ENCODE data around the gene PNPLA7. TPM values are rescaled to one million over a fixed set of nuclear protein-coding genes. Genes with fewer than 3 reads are reported as not detected.

Gene PNPLA7
- total and polyA plus RNA-seq, 2 of the 13 experiments (the other 11 are each of a cell fraction or from before 2014, with no cell fraction given): 0.42 to 1.5 TPM

DNA sequence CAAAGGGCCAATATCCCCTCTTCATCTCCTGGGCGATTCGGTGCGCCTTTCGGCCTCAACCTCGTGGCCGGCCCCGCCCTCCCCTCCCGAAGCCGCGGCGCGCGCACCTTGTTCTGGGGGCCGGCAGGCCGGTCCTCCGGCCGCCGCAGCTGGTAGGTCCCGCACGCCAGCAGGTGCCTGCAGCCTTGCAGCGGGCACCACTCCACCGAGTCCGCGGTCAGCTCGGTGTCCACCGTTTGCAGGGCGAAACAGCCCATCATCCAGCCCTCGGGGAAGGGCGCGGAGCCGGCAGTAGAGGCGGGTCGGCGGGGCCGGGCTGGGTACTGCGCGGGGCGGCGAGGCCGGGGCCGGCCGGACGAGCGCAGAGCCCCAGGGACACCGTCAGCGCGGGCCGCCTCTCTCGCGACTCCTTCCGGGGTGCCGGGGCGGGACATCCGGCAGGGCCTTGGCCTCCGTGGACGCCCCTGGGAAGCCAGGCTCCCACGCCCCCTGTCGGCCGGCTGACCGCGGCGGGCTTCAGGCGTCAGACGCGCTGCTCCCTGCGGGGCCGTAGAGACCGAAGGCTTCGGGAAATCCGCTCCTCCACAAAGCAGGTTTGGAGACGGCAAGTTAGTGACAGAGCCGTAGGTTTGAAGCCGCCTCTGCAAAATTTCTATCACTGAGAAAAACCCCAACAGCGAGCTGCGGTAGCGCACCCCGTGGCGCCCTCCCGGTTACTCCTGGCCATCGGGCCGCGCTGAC lies 28.5 kb upstream of the PNPLA7 start, which contains the start of gene DPH7 (continued):
- TF ChIP-seq, protein P1, sequence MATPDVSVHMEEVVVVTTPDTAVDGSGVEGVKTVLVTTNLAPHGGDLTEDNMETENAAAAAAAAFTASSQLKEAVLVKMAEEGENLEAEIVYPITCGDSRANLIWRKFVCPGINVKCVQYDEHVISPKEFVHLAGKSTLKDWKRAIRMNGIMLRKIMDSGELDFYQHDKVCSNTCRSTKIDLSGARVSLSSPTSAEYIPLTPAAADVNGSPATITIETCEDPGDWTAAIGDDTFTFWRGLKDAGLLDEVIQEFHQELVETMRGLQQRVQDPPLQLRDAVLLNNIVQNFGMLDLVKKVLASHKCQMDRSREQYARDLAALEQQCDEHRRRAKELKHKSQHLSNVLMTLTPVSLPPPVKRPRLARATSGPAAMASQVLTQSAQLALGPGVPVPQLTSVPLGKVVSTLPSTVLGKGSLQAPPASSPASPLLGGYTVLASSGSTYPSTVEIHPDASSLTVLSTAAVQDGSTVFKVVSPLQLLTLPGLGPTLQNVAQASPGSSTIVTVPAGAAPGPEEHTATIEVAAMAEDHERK (CRISPR knock-in tag; IDR thresholded peaks at IDR 0.05; ENCODE audit: low read depth): peak; percentile 59; the same call in 1 of the 2 replicates
- TF ChIP-seq GABPB1 (CRISPR knock-in tag; IDR thresholded peaks at IDR 0.05): peak; percentile 96
- peak; percentile 33; the same call in 1 of the 2 replicates for TF ChIP-seq THRA (CRISPR knock-in tag; IDR thresholded peaks at IDR 0.05; ENCODE audit: borderline replicate concordance)
- TF ChIP-seq BORCS8-MEF2B (CRISPR knock-in tag; IDR thresholded peaks at IDR 0.05): peak; percentile 84
- TF ChIP-seq MED8 (CRISPR knock-in tag; IDR thresholded peaks at IDR 0.05; ENCODE audit: insufficient replicate concordance): peak; percentile 71
- TF ChIP-seq SRF (IDR thresholded peaks at IDR 0.05; ENCODE audit: low read depth, low read length): no peak
- peak; percentile 41; the same call in 1 of the 2 replicates for TF ChIP-seq CREB1 (IDR thresholded peaks at IDR 0.05)
- TF ChIP-seq CREB1 (CRISPR knock-in tag; IDR thresholded peaks at IDR 0.05): no peak
- TF ChIP-seq LBX2 (CRISPR knock-in tag; IDR thresholded peaks at IDR 0.05; ENCODE audit: borderline replicate concordance): no peak
- TF ChIP-seq HNRNPL (IDR thresholded peaks at IDR 0.05; ENCODE audit: low read depth, low read length): no peak
- peak; percentile 56; the same call in 1 of the 2 replicates for TF ChIP-seq ZFAT (CRISPR knock-in tag; conservative IDR thresholded peaks at IDR 0.05)
- TF ChIP-seq EED (CRISPR knock-in tag; IDR thresholded peaks at IDR 0.05): no peak
- 0 out of 2 replicates have a peak, but pooled peaks have one; percentile 80 for TF ChIP-seq ZNF549 (CRISPR knock-in tag; IDR thresholded peaks at IDR 0.05)
- TF ChIP-seq SIN3A (IDR thresholded peaks at IDR 0.05; ENCODE audit: borderline replicate concordance, low read depth, low read length): no peak
- TF ChIP-seq RFXAP (CRISPR knock-in tag; IDR thresholded peaks at IDR 0.05; ENCODE audit: borderline replicate concordance): peak; percentile 84
- TF ChIP-seq ZBTB49 (CRISPR knock-in tag; IDR thresholded peaks at IDR 0.05; ENCODE audit: borderline replicate concordance): no peak
- TF ChIP-seq MNT (IDR thresholded peaks at IDR 0.05): no peak
- peak; percentile 98 for TF ChIP-seq DNMT1 (CRISPR knock-in tag; IDR thresholded peaks at IDR 0.05)
- TF ChIP-seq NCOA1 (CRISPR knock-in tag; IDR thresholded peaks at IDR 0.05): peak; percentile 47; the same call in 1 of the 2 replicates
- TF ChIP-seq PHF20 (CRISPR knock-in tag; IDR thresholded peaks at IDR 0.05): peak; percentile 95

Data from HepG2 (cell line).